ENCODE data around the gene SIX3.

SIX3 gene

DNA sequence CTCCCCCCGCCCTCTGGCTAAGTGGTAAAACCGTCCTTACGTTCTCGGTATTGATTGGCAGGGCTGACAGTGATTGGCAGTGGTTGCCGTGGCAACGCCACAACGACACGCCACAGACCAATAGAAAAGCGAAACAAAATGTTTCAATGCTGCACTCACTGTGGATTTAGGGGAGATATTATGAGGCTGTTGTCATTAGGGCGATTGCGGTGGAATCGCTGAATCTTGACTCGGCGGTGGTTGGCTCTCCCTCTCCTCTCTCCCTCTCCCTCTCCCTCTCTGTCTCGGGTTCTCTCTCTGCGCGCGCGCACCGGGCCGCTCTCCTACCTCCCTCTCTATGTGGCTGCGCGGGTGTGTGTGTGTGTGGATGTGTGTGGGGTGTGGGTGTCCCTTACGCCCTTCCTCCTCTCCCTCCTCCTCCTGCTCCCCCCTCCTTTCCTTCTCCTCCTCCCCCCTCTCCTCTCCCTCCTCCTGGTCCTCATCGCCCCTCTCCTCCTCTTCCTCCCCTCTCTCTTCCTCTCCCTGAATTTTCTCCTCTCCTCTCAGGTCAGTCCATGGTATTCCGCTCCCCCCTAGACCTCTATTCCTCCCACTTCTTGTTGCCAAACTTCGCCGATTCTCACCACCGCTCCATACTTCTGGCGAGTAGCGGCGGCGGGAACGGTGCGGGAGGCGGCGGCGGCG is at the start of gene SIX3:
Gene SIX3 (plus strand): TSS at position 152 of the 684 bp plus-strand sequence. CDS start 403 bp downstream, at position 555.
- DNase-seq: peak; percentile 97
- in situ Hi-C loops (cut with MboI; ENCODE audit: low pct_unique_long_range_greater_than_20kb, low sequenced_read_pairs): no loop called here

DNA sequence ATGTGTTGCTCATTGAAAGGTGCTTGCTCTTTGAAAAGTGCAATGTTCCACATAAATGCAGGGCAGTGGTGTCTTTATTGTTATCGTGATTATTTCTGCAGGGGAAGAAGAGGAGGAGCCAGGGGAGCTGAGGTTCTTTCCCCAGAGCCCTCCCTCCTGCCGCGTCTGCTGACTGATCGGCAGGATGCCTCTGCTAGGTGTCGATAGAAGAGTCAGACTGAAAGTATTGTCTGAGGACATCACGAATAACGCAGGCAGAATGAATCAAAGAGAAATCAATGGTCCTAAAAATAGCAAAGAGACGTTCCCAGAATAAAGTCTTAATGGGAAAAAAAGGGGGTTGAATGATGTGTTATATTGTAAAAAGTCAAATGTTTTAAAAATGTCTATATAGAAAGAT is 47.4 kb upstream of the SIX3 start:
- no peak for DNase-seq
- in situ Hi-C loops (cut with MboI; ENCODE audit: low pct_unique_long_range_greater_than_20kb, low sequenced_read_pairs): no loop called here

- no peak for DNase-seq
- in situ Hi-C loops (cut with MboI; ENCODE audit: low pct_unique_long_range_greater_than_20kb, low sequenced_read_pairs): no loop called here
Observed at GRCh38 chr2:44895061-44895460, 46.4 kb upstream of the SIX3 start.

DNA sequence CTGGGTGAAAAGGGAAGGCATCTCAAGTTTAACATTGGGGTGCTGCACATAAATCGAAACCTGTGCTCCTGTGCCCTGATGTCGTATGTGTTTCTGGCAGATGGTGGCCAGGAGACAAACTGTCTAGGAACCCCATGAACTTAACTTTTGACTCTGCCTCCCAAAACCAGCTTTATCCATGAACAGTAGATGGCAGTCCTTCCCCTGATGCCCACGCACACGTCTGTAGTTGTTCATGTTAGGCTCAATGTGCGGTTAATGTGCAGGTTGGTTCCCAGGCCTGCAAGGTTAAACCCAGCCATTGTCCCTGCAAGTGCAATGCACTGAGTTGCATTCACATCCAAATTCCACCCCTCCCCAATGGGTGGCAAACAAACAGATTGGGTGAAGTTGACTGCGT is 44.1 kb upstream of the SIX3 start:
- in situ Hi-C loops (cut with MboI; ENCODE audit: low pct_unique_long_range_greater_than_20kb, low sequenced_read_pairs): no loop called here
- DNase-seq: peak; percentile 70

DNA sequence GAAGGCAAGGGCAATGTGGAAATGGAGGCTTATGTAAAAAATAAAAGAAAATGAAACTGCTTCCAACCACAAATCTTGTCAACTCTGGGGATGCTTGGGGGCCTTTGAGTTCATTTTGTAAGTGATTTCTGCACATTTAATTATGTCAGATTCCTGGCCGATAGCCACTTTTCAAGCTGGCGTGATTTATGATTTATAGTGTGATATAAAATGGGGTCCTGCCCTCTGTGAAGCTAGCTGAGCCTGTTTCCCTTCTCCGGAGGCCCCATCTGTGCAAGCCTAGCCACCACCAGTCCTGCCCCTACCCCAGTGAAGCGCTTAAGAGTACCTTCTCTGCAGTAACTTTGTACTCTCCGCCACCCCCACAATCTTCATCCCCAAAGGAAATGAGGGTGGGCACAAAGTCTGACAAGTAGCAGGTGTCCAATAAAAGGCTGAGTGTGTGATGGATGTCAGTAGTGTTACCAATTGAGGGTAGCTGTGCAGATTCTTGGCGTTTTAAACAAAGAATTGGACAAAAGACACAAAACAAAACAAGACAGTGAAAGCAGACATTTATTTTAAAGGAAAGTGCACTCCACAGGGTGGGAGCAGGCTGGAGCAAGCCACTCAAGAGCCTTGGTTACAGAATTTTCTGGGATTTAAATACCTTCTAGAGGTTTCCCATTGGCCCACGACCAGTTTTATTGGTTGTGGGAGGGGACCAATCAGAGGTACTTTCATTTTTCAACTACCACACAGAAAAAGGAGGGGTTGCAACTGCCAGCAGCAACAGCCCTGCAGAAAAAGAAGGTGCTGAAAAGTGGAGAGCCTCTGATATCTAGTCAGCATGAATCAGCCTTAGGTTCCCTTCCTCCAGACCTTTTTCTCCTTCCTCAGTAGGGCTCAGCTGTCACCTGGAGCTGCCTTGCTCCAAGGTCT is 39.0 kb upstream of the SIX3 start:
- in situ Hi-C loops (cut with MboI; ENCODE audit: low pct_unique_long_range_greater_than_20kb, low sequenced_read_pairs): no loop called here

DNA sequence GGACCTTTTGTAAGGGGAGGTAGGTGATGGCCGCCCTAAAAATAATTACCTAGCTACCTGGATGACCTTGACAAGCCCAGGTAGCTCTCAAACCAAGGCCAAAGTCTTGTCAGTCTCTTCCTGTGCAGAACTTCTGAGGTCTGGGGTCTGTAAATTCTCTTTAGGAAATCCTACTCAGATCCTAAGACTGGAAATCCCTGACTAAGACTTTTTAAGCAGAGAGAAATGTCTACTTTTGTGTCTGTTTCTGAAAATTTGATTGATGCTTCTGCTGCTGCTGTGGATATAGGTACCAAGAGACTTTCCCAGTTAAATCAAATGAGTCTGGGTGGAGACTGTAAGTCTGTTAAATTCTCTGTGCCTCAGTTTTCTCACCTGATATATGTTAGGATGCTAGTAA is 36.9 kb upstream of the SIX3 start:
- DNase-seq: no peak
- in situ Hi-C loops (cut with MboI; ENCODE audit: low pct_unique_long_range_greater_than_20kb, low sequenced_read_pairs): no loop called here

More for the DNA sequence above, 39.0 kb upstream of the SIX3 start:
- DNase-seq: peak; percentile 26

- no peak for DNase-seq
- in situ Hi-C loops (cut with MboI; ENCODE audit: low pct_unique_long_range_greater_than_20kb, low sequenced_read_pairs): no loop called here
Observed at GRCh38 chr2:44906972-44907371, 34.5 kb upstream of the SIX3 start.

DNA sequence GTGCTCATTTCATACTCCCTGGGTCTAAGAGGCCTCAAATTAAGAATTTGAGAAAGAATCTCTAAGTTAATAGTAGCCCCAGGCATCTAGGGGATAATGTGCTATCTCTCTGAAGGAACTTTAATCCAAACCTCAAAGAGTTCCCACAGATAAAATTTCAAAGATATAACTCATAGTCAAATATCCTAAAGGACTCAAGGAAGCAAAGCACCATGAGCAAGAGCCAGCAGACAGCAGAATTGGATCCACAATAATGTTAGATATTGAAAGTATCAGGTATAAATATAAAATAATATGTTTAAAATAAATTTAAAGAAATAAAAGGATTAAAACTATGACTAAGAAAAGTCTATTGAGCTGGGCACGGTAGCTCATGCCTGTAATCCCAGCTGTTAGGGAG is 31.7 kb upstream of the SIX3 start:
- in situ Hi-C loops (cut with MboI; ENCODE audit: low pct_unique_long_range_greater_than_20kb, low sequenced_read_pairs): no loop called here
- DNase-seq: no peak

DNA sequence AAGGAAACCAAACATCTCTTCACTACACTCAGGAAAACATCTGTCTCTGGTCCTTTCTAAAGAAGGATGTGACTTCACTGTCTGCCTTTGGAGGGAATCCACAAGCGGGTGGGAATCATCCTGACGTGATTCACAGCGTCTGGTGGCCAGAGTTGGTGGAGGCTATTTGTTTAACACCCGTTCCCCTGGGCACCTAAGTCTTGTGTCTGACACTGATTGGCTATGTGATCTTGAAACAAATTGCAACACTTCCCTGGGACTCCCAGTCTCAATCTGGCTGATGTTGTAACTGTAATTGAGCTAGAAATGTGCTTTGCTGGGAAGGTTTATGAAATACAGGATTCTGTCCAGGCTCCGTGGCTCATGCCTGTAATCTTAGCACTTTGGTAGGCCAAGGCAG is 28.8 kb upstream of the SIX3 start:
- in situ Hi-C loops (cut with MboI; ENCODE audit: low pct_unique_long_range_greater_than_20kb, low sequenced_read_pairs): no loop called here
- no peak for DNase-seq

DNA sequence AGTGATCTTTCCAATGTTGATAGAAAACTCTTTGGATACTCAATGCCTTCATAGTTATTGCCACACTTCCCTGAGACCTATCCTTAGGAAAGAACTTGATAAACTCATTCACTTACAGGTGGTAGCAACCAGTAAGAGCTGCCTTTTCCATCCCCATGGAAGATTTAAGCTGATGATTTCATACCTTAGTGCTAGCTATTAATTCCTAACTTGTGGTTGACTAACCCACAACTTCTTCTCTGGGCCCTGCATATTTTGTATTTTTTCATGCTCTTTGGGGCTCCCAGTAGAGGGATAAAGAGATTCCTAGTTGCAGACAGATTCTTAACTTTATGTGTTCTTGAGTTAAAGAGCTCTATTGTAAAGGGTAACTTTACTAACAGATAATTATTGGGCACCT is 25.2 kb upstream of the SIX3 start:
- in situ Hi-C loops (cut with MboI; ENCODE audit: low pct_unique_long_range_greater_than_20kb, low sequenced_read_pairs): no loop called here
- no peak for DNase-seq

- in situ Hi-C loops (cut with MboI; ENCODE audit: low pct_unique_long_range_greater_than_20kb, low sequenced_read_pairs): no loop called here
- DNase-seq: no peak
Observed at GRCh38 chr2:44918095-44918775, 23.3 kb upstream of the SIX3 start.

DNA sequence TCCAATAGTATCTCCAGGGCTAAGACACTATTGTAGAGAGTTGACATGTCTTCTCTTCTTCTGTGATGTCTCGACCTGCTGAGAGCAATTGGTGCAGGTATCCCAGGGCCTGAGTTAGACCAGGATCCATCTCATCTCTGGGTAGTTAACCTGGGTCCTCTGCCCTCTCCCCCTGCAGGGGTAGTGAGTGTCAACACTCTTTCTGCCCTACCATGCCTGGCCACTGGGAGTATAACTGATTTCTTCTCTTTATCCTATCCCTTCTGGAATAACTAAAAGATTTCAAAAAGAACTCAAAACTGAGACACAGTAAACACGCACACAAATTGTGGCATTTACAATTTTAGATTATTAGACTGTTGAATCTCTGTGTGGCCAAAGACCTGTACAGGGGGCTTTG is 20.8 kb upstream of the SIX3 start:
- in situ Hi-C loops (cut with MboI; ENCODE audit: low pct_unique_long_range_greater_than_20kb, low sequenced_read_pairs): no loop called here
- no peak for DNase-seq

GRCh38 chr2:44922776-44923175 is 18.7 kb upstream of the SIX3 start:
- no peak for DNase-seq
- in situ Hi-C loops (cut with MboI; ENCODE audit: low pct_unique_long_range_greater_than_20kb, low sequenced_read_pairs): no loop called here

DNA sequence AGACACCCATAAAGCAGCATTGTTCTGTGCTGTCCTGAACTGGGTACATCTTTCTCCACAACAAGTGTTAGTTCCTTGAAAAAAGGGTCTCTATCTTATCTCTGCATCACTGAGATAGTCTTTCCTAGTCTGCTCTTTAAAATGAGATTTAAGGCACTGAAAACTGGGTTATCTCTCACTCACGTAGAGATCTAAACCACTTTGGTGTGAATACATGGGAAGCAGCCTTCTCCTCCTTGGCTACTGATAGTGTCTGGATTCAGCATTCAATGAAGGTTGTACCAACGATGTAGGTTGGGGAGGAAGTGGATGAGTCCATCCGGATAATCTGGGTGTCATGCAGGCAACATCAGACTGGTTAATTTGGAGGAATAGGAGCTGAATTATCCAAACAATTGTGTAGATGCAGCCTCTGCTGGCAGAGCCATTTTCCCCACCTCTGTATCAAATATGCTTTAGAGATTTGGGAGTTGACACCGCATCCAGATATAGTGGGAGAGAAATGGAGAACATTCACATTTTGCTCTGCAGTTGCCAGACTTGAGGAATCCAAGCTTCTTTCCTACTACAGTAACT is 15.9 kb upstream of the SIX3 start:
- DNase-seq: no peak
- in situ Hi-C loops (cut with MboI; ENCODE audit: low pct_unique_long_range_greater_than_20kb, low sequenced_read_pairs): no loop called here

- no peak for DNase-seq
- in situ Hi-C loops (cut with MboI; ENCODE audit: low pct_unique_long_range_greater_than_20kb, low sequenced_read_pairs): no loop called here
Observed at GRCh38 chr2:44926957-44927356, 14.5 kb upstream of the SIX3 start.

DNA sequence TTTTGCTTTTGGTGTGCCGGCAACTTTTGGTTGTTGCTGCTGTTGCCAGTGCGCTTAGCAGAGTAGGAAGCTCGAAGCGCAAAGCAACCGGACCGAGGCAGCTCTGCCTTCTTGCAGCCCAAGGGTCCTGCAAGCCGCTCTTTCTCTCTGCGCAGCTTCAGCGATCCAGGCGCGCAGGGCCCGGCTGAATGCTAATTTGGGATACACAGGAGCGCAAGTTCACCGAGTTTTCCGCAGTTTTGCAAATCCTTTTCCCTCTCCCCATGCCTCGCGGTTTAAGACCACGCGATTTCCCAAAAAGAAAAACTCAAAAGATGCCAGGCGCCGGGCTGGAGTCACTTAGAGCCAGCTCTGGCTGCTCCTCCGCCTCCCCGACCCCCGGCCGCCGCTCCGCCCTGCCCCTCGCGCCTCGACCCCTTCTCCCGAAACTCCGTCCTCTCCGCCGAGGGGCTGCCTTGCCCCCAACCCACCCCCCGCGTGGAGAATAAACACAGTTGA is 13.5 kb upstream of the SIX3 start:
- DNase-seq: no peak
- in situ Hi-C loops (cut with MboI; ENCODE audit: low pct_unique_long_range_greater_than_20kb, low sequenced_read_pairs): no loop called here

GRCh38 chr2:44928483-44929158 is 12.9 kb upstream of the SIX3 start:
- DNase-seq: no peak
- in situ Hi-C loops (cut with MboI; ENCODE audit: low pct_unique_long_range_greater_than_20kb, low sequenced_read_pairs): no loop called here

GRCh38 chr2:44929159-44929734 is 12.3 kb upstream of the SIX3 start:
- in situ Hi-C loops (cut with MboI; ENCODE audit: low pct_unique_long_range_greater_than_20kb, low sequenced_read_pairs): no loop called here
- DNase-seq: no peak
